GM18861 (cell line): ENCODE measurements around the gene COX6A2.
A peak's percentile ranks its signal among the peaks of the same experiment; 100 is the strongest.
"Not testable (repeated sequence)": the region's sequence is repeated elsewhere in the genome, so short reads cannot be mapped to it uniquely, and the experiment has no call there.

ENCODE experiments used
- ATAC-seq: cut with Tn5 transposase; IDR thresholded peaks from one replicate; pipeline ENCODE4 v1.9.1; 2021; ENCODE audit not compliant: unreplicated experiment

Gene COX6A2

GRCh38 chr16:31439023-31439422 lies 10.9 kb upstream of the COX6A2 start:
- peak; percentile 42 for ATAC-seq

GRCh38 chr16:31438414-31438813 lies 10.3 kb upstream of the COX6A2 start:
- no peak for ATAC-seq

- ATAC-seq, result no peak
These were observed 8.3 kb upstream of the COX6A2 start for GRCh38 chr16:31436221-31437045.

- ATAC-seq, result no peak
These were observed 7.4 kb upstream of the COX6A2 start for GRCh38 chr16:31435341-31436220.

- ATAC-seq, result no peak
These were observed 2.4 kb upstream of the COX6A2 start for GRCh38 chr16:31430380-31431052.

- no peak for ATAC-seq
These were observed 1.6 kb upstream of the COX6A2 start for GRCh38 chr16:31429796-31430195.

- no peak for ATAC-seq
These were observed 1.2 kb upstream of the COX6A2 start for GRCh38 chr16:31429314-31429713.

GRCh38 chr16:31428638-31429247 lies 583 bp upstream of the COX6A2 start:
- ATAC-seq, result no peak

GRCh38 chr16:31427441-31428278 lies 500 bp downstream of the COX6A2 start:
- no peak for ATAC-seq

GRCh38 chr16:31423801-31424200 lies 4.4 kb downstream of the COX6A2 start:
- no peak for ATAC-seq

GRCh38 chr16:31423241-31423640 lies 4.9 kb downstream of the COX6A2 start:
- ATAC-seq, result no peak

- no peak for ATAC-seq
These were observed 6.6 kb downstream of the COX6A2 start for GRCh38 chr16:31421587-31421986.

- ATAC-seq, result no peak
These were observed 8.1 kb downstream of the COX6A2 start for GRCh38 chr16:31420037-31420436.

GRCh38 chr16:31417916-31418315 lies 10.2 kb downstream of the COX6A2 start:
- no peak for ATAC-seq

GRCh38 chr16:31417036-31417435 lies 11.1 kb downstream of the COX6A2 start:
- not testable (repeated sequence) for ATAC-seq

- ATAC-seq, result no peak
These were observed 11.8 kb downstream of the COX6A2 start for GRCh38 chr16:31416371-31416770.

- no peak for ATAC-seq
These were observed 13.5 kb downstream of the COX6A2 start for GRCh38 chr16:31414706-31415105.

- no peak for ATAC-seq
These were observed 14.2 kb downstream of the COX6A2 start for GRCh38 chr16:31413943-31414342.

GRCh38 chr16:31413381-31413780 lies 14.8 kb downstream of the COX6A2 start:
- ATAC-seq, result no peak

- no peak for ATAC-seq
These were observed 15.4 kb downstream of the COX6A2 start for GRCh38 chr16:31412750-31413149.
